ENCODE measurements around the gene PANK1. TPM values are rescaled to one million over a fixed set of nuclear protein-coding genes. Genes with fewer than 3 reads are reported as not detected.

The PANK1 gene
- total and polyA plus RNA-seq, 2 of the 4 experiments (the other 2 are of a cell fraction): 3.0 to 8.8 TPM

GRCh38 chr10:89566992-89567391, 78.0 kb downstream of the PANK1 start:
- Histone ChIP-seq H3K18ac (ENCODE audit: low read depth, low read length) (no peak overlapping the region), H3K27me3 (ENCODE audit: control insufficient read depth, insufficient read depth, low read length) (no peaks in the 10 kb centered on the region), H3K79me1 (ENCODE audit: low read depth in 1 of 2, low read length in 2 of 2) (no peaks in the 10 kb centered on the region), H4K20me1 (ENCODE audit: insufficient read depth, low read length) (no peaks in the 10 kb centered on the region), H3K9ac (ENCODE audit: low read depth, low read length) (no peak overlapping the region), H3K4me2 (ENCODE audit: low read depth, low read length) (no peak overlapping the region), H2AK9ac (replicated peaks; ENCODE audit: low read depth, low read length, poor library complexity) (no peak overlapping the region), H2BK15ac (ENCODE audit: low read depth, low read length) (no peak overlapping the region), H4K5ac (ENCODE audit: low read depth, low read length) (no peak overlapping the region), H3K4ac (ENCODE audit: low read depth, low read length) (no peak overlapping the region), H3K27ac (ENCODE audit: insufficient read depth, low read length) (no peak overlapping the region), H3K4me1 (ENCODE audit: control insufficient read depth, insufficient read depth, low read length) (no peaks in the 10 kb centered on the region; the same call in 1 of the 2 replicates), H2AFZ (replicated peaks; ENCODE audit: low read length, poor library complexity) (no peak overlapping the region), H4K91ac (ENCODE audit: insufficient read depth, low read depth, low read length) (no peak overlapping the region), H2AK5ac (ENCODE audit: low read depth, low read length) (no peak overlapping the region), H3K56ac (ENCODE audit: extremely low read depth, insufficient read depth, low read length) (no peak overlapping the region), H3K9me1 (ENCODE audit: insufficient read depth, low read length) (no peaks in the 10 kb centered on the region), H2BK20ac (ENCODE audit: low read depth, low read length) (no peak overlapping the region), H2BK5ac (ENCODE audit: low read depth, low read length, poor library complexity, severe bottlenecking) (no peak overlapping the region), H2BK120ac (ENCODE audit: low read depth, low read length) (no peak overlapping the region), H3K36me3 (ENCODE audit: control insufficient read depth, insufficient read depth, low read length) (no peaks in the 10 kb centered on the region), H3K14ac (replicated peaks; ENCODE audit: low read depth, low read length) (no peak overlapping the region), H3K23ac (ENCODE audit: low read depth, low read length) (no peak overlapping the region), H3K9me3 (ENCODE audit: control insufficient read depth, insufficient read depth, low read length) (no peaks in the 10 kb centered on the region), H4K8ac (ENCODE audit: low read depth in 2 of 2, low read length in 2 of 2) (no peak overlapping the region), H3K4me3 (ENCODE audit: insufficient read depth, low read depth, low read length) (no peak overlapping the region)
- ATAC-seq (ENCODE audit: low read depth) (no peak), DNase-seq (no peak)
- in situ Hi-C loops (cut with MboI; ENCODE audit: low sequenced_read_pairs): no loop called here
- BruUV-seq (replicated peaks): no TSS peak
- ChIA-PET CTCF (interaction anchor here (0.7 kb wide), 1 partner anchor 101 kb away, joined by 3 read pairs; no protein-coding TSS in a partner anchor), POLR2A (ENCODE audit: unreplicated experiment) (no interaction called here)
- dilution Hi-C loops (cut with HindIII; ENCODE audit: low sequenced_read_pairs, unreplicated experiment): no loop called here
- intact Hi-C loops (cut with micrococcal nuclease): no loop called here
- no CpG with 5 or more reads among the region's 3 CpGs for WGBS, 2 experiments (ENCODE audit: extremely low coverage in 2 of 2, insufficient read length in 1 of 2)
- TF ChIP-seq RFX5 (IDR thresholded peaks at IDR 0.05; ENCODE audit: low read depth, low read length): no peak
- TF ChIP-seq SMC3 (IDR thresholded peaks at IDR 0.05; ENCODE audit: low read depth, low read length): no peak
- no peak for TF ChIP-seq BHLHE40 (IDR thresholded peaks at IDR 0.05; ENCODE audit: low read depth, low read length)
- no peak for TF ChIP-seq RCOR1 (IDR thresholded peaks at IDR 0.05; ENCODE audit: insufficient replicate concordance, low read length)
- no peak for TF ChIP-seq CHD1 (IDR thresholded peaks at IDR 0.05; ENCODE audit: low read depth, low read length)
- no peak for TF ChIP-seq FOS (IDR thresholded peaks at IDR 0.05; ENCODE audit: low read depth, low read length)

Data from IMR-90 (cell line).